ENCODE measurements around the gene MSI2.

DNA sequence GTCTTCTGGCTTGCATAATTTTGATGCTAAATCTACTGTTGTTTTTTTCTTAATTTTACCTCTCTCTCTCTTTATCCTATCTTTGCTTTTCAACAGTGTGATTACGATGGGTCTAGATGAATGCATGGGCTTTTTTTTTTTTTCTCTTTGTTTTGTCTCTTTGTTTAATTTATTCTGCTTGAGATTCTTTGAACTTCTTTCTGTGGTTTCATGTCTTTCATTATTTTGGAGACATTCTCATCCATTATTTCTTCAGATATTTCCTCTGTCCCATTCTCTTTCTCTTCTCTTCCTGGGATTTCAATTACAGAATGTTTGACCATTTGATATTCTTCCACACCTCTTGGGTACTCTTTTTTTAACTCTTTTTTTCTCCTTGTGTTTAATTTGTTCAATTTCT, 436.4 kb downstream of the MSI2 start:
- no peak for TF ChIP-seq ARNTL (CRISPR knock-in tag; IDR thresholded peaks at IDR 0.05; ENCODE audit: borderline replicate concordance, low read depth)
- no peak for TF ChIP-seq CREB5 (CRISPR knock-in tag; IDR thresholded peaks at IDR 0.05; ENCODE audit: low read depth)
- TF ChIP-seq BACH2 (CRISPR knock-in tag; IDR thresholded peaks at IDR 0.05; ENCODE audit: borderline replicate concordance): no peak
- no peak for TF ChIP-seq CSDC2 (CRISPR knock-in tag; IDR thresholded peaks at IDR 0.05)
- TF ChIP-seq, protein P1, sequence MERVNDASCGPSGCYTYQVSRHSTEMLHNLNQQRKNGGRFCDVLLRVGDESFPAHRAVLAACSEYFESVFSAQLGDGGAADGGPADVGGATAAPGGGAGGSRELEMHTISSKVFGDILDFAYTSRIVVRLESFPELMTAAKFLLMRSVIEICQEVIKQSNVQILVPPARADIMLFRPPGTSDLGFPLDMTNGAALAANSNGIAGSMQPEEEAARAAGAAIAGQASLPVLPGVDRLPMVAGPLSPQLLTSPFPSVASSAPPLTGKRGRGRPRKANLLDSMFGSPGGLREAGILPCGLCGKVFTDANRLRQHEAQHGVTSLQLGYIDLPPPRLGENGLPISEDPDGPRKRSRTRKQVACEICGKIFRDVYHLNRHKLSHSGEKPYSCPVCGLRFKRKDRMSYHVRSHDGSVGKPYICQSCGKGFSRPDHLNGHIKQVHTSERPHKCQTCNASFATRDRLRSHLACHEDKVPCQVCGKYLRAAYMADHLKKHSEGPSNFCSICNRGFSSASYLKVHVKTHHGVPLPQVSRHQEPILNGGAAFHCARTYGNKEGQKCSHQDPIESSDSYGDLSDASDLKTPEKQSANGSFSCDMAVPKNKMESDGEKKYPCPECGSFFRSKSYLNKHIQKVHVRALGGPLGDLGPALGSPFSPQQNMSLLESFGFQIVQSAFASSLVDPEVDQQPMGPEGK (CRISPR knock-in tag; IDR thresholded peaks at IDR 0.05; ENCODE audit: borderline replicate concordance): no peak
- TF ChIP-seq OSR1 (CRISPR knock-in tag; IDR thresholded peaks at IDR 0.05): no peak
- TF ChIP-seq PPARA (CRISPR knock-in tag; IDR thresholded peaks at IDR 0.05; ENCODE audit: borderline replicate concordance): no peak
- no peak for TF ChIP-seq GLIS3 (CRISPR knock-in tag; IDR thresholded peaks at IDR 0.05)
- TF ChIP-seq RARB (CRISPR knock-in tag; IDR thresholded peaks at IDR 0.05): no peak
